ENCODE measurements around the gene MYL2. TPM values are rescaled to one million over a fixed set of nuclear protein-coding genes. Genes with fewer than 3 reads are reported as not detected.

Gene MYL2
- polyA plus RNA-seq, 2 of the 4 experiments (the other 2 are of a cell fraction): 0.13 TPM; not detected in 1

GRCh38 chr12:110940296-110940695, 19.9 kb upstream of the MYL2 start:
- FAIRE-seq: no peak

DNA sequence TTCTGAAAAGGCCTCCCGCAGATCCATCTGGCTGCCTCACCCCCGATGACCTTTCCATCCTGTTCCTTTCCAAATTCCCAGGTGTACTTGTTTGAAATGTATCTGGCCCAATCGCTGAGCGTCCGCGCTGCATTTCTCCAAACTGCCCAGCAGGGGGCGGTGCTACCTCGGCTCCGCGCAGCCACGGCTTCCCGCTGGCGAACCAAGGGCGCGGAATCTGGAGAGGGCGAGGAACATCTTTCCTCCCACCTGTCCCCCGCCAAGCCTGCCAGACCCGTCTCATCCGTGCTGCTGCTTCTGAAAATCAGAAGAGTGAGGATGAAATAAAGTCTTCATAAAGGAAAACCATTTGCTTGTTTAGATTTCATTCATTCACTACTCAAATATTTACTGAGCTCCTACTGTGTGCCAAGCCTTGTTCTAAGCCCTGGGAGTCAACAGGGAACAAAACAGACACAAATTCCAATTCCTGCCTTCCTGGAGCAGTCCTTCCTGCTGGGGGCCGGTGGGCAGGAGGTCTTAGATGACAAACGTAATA, 16.8 kb upstream of the MYL2 start:
- peak; percentile 55 to 77; a peak in 5 of 6 replicates for ATAC-seq
- H3K4me1 ChIP-seq: peaks cover 23% of the 10 kb centered on the region
- CTCF ChIA-PET: interaction anchor here (0.6 to 7.7 kb wide), 47 partner anchors 11 to 414 kb away, joined by 3 to 71 read pairs (median 4); partner anchors contain the start of gene MYL2
- peak; percentile 65 to 66 for DNase-seq (ENCODE audit: low read depth in 1 of 2, low spot score in 1 of 2)
- TF ChIP-seq GATA3 (IDR thresholded peaks at IDR 0.05; ENCODE audit: borderline replicate concordance): no peak
- TF ChIP-seq CTCF (IDR thresholded peaks at IDR 0.05): peak; percentile 92
- peak; percentile 87 to 89 for TF ChIP-seq RAD21 (conservative IDR thresholded peaks at IDR 0.05 in 1 of 2, IDR thresholded peaks at IDR 0.05 in 1 of 2)
- TF ChIP-seq SMC3 (IDR thresholded peaks at IDR 0.05): peak; percentile 76
- FAIRE-seq: no peak
- 5% methylated on average over 21 of the region's 21 CpGs for WGBS (ENCODE audit: missing lambda C conversion rate)
- no peak overlapping the region for H3K4me3 ChIP-seq
- POLR2A ChIA-PET: no interaction called here
- peak overlapping the region; percentile 67 for H3K4me2 ChIP-seq
- no peaks in the 10 kb centered on the region for H3K9me3 ChIP-seq
- H3K27ac ChIP-seq: no peak overlapping the region; a peak in 1 of 6 replicates

More at GRCh38 chr12:110940296-110940695, 19.9 kb upstream of the MYL2 start:
- Histone ChIP-seq H3K9me3 (peaks cover 8% of the 10 kb centered on the region; the same call in 1 of the 3 replicates), H3K4me1 (peaks cover 6% of the 10 kb centered on the region; the same call in 1 of the 3 replicates), H3K4me3 (no peak overlapping the region), H3K27ac (no peak overlapping the region), H3K4me2 (no peak overlapping the region)
- POLR2A ChIA-PET: no interaction called here
- ATAC-seq (no peak), DNase-seq (ENCODE audit: low read depth in 1 of 2, low spot score in 1 of 2) (no peak)
- CTCF ChIA-PET: interaction anchor here (0.7 to 3.1 kb wide), 6 partner anchors 11 to 359 kb away, joined by 3 to 11 read pairs (median 4); no protein-coding TSS in a partner anchor
- 34% methylated on average over 4 of the region's 4 CpGs for WGBS (ENCODE audit: missing lambda C conversion rate)
- no peak for TF ChIP-seq RARB (CRISPR knock-in tag; IDR thresholded peaks at IDR 0.05)
- no peak for TF ChIP-seq FOSL2 (IDR thresholded peaks at IDR 0.05)
- no peak for TF ChIP-seq FOSL2 (CRISPR knock-in tag; IDR thresholded peaks at IDR 0.05)
- TF ChIP-seq TFCP2L1 (CRISPR knock-in tag; IDR thresholded peaks at IDR 0.05): no peak
- no peak for TF ChIP-seq MYC (IDR thresholded peaks at IDR 0.05; ENCODE audit: borderline replicate concordance, low read length)
- TF ChIP-seq ZNF302 (CRISPR knock-in tag; IDR thresholded peaks at IDR 0.05): no peak
- no peak for TF ChIP-seq JUN (IDR thresholded peaks at IDR 0.05)
- TF ChIP-seq EP300 (IDR thresholded peaks at IDR 0.05): no peak
- no peak for TF ChIP-seq CHD4 (IDR thresholded peaks at IDR 0.05; ENCODE audit: borderline replicate concordance)
- TF ChIP-seq MAX (IDR thresholded peaks at IDR 0.05): no peak
- no peak for TF ChIP-seq ATOH8 (CRISPR knock-in tag; IDR thresholded peaks at IDR 0.05; ENCODE audit: low read depth)
- TF ChIP-seq, protein P1, sequence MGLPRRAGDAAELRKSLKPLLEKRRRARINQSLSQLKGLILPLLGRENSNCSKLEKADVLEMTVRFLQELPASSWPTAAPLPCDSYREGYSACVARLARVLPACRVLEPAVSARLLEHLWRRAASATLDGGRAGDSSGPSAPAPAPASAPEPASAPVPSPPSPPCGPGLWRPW (IDR thresholded peaks at IDR 0.05): no peak
- TF ChIP-seq E2F6 (IDR thresholded peaks at IDR 0.05; ENCODE audit: borderline replicate concordance, low read depth): no peak
- TF ChIP-seq FOSB (CRISPR knock-in tag; IDR thresholded peaks at IDR 0.05): no peak
- no peak for TF ChIP-seq MAZ (IDR thresholded peaks at IDR 0.05; ENCODE audit: borderline replicate concordance, low read depth, low read length)
- TF ChIP-seq PBX3 (IDR thresholded peaks at IDR 0.05): no peak
- no peak for TF ChIP-seq FOXS1 (CRISPR knock-in tag; IDR thresholded peaks at IDR 0.05)
- TF ChIP-seq CTCF (IDR thresholded peaks at IDR 0.05): no peak
- no peak for TF ChIP-seq HOXB13 (CRISPR knock-in tag; IDR thresholded peaks at IDR 0.05; ENCODE audit: low read depth)
- TF ChIP-seq ZC3H11A (IDR thresholded peaks at IDR 0.05): no peak
